NCI-H510A (cell line): ENCODE measurements around the gene SFT2D1.
"Not testable (repeated sequence)": the region's sequence is repeated elsewhere in the genome, so short reads cannot be mapped to it uniquely, and the experiment has no call there.

ENCODE experiments used
- DNase-seq: peaks from one replicate; lab custom pipeline; 2025; lab: John Stamatoyannopoulos, UW

SFT2D1 gene

GRCh38 chr6:166342349-166343149 is at the start of gene SFT2D1:
Gene SFT2D1 (minus strand): TSS chr6:166342545. CDS start chr6:166342481, 64 bp downstream.
- peak; percentile 49 for DNase-seq

DNA sequence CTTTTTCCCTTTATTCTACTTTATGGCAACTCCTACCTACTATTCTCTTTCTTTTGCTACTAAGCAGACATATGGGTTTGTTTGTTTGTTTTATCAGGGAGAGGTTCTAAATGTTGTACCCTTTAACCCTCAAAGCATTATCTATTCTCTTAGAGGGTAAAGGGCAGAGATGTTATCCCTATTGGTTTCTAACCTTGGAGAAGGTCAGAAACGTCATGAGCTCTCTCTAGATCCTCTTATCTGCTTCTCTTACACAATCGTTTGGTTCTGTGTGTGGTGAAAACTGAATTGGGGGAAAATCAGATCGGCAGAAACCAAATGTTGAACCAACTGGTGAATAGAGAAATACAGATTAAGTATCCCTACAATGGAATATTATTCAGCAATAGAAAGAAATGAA is 46.8 kb upstream of the SFT2D1 start:
- no peak for DNase-seq

GRCh38 chr6:166388290-166389004 is 46.1 kb upstream of the SFT2D1 start:
- no peak for DNase-seq

GRCh38 chr6:166387642-166388289 is 45.4 kb upstream of the SFT2D1 start:
- no peak for DNase-seq

GRCh38 chr6:166387098-166387497 is 44.8 kb upstream of the SFT2D1 start:
- not testable (repeated sequence) for DNase-seq

DNA sequence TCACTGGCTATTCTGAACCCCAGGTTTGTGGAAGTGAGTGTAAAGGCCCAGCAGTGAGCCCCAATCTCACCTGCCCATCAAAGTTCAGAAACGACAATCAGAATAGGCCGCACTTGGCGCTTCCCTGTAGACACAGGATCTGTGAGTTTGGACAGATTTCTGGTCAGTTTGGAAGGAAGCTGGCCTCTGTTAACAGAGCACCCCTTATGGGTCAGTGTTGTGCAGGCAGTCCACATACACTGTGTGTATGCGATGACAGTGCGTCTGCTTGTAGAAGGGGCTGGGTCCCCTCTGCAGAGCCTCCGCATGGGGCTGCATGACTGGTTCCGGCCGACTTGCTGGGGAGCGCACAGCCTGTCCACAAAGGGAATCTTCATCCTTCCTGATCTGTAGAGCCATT is 43.8 kb upstream of the SFT2D1 start:
- DNase-seq, result no peak

DNA sequence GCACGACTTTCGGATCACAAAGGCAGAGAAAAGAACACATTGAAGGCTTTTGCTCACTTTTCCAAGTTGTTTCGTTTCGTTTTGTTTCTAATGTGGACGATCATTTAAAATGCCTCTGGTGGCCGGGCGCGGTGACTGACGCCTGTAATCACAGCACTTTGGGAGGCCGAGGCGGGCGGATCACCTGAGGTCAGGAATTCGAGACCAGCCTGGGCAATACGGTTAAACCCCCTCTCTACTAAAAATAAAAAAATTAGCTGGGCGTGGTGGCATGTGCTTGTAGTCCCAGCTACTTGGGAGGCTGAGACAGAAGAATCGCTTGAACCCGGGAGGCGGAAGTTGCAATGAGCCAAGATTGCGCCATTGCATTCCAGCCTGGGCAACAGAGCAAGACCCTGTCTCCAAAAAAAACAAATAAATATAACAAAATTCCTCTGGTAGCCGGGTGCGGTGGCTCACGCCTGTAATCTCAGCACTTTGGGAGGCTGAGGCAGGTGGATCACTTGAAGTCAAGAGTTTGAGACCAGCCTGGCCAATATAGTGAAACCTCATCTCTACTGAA is 41.5 kb upstream of the SFT2D1 start:
- not testable (repeated sequence) for DNase-seq

- DNase-seq, result peak; percentile 85
These were observed 40.8 kb upstream of the SFT2D1 start, which contains the start of gene MPC1 for GRCh38 chr6:166382933-166383801. Gene MPC1 (minus strand): TSS chr6:166382940. CDS start chr6:166382876, 64 bp downstream.

DNA sequence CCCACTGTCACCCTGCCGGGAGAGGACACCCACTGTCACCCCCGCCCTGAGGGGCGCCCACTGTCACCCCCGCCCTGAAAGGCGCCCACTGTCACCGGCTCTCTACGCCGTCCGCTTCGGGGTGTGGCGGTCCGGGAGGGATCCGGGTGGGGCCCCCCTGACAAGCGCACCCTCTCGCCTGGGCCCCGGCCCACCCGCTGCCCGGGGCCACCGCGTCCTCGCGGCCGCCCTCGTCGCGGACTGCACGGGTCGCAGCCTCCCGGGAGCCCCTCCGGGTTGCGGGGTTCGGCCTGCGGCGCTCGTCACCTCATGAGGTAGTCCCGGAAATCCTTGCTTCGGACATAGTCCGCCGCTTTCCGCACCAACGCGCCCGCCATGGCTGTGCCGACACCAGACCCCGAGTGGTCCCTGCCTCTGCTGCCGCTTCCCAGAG is 40.2 kb upstream of the SFT2D1 start:
- DNase-seq, result no peak

DNA sequence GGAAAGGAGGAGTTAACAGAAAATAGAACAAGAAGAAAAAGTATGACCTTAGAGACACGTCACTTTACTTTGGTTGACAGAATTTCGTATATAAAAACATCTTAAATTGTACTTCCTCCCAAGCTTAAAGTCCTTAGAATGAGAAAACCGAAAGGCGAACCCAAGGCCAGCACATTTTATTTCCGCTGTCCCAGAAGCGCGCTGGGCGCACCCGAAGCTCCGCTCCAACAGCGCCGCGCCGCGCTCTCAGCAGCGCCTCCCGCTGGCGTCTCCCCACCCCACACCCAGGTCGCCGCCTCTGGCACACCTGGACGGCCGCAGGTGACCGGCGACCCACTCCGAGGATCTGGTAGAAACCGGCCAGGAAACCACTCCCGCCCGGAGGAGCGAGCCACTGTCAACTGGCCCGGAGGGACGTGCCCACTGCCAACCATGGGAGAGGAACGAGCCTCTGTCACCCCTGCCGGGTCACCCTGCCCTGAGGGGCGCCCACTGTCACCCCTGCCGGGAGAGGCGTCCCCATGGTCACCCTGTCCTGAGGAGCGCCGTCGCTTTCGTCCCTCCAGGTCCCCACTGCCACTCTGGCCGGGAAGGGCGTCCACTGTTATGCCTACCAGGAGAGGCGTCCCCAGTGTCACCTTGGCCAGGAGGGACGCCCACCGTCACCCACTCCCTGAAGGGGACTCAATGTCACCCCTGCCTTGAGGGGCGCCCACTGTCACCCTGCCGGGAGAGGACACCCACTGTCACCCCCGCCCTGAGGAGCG is 39.6 kb upstream of the SFT2D1 start:
- peak; percentile 57 for DNase-seq

DNA sequence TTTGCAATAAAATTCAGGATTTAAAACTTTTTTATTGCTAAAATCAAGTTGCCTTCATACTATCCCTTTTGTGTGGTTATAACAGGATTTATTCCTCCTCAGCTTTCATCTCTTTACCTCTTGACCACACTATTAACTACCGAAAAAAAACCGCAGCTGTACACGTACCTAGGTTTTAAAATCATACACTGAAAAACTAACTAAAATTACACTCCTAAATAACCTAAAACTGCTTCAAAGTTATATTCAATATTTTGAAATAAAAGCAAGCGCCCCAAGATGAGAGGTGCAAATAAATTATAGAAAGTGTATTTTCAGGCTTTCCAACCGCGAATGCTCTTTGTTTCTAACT is 39.0 kb upstream of the SFT2D1 start:
- no peak for DNase-seq

GRCh38 chr6:166379800-166380199 is 37.5 kb upstream of the SFT2D1 start:
- no peak for DNase-seq

- no peak for DNase-seq
These were observed 36.8 kb upstream of the SFT2D1 start for GRCh38 chr6:166379103-166379586.

DNA sequence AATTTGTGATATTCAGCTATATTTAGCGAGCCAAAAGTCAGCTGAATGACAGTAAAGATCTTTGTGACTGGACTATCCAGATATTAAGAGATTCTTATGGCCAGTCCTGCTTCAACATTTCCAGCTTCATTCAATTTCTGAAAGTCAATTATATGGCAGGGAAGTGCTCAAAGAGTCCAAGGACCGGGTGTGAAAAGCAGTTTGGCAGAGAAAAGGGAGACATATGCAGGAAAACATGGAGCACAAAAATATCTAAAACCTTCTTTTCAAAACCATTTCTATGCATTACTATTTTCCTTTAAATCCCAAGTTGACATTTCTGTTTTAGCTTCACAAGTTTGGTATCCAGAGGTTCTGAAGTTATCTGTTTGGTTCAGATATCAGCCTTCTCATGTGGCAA is 35.4 kb upstream of the SFT2D1 start:
- DNase-seq, result no peak

- DNase-seq, result no peak
These were observed 32.7 kb upstream of the SFT2D1 start for GRCh38 chr6:166375013-166375412.

- no peak for DNase-seq
These were observed 28.1 kb upstream of the SFT2D1 start for GRCh38 chr6:166370489-166370888.

DNA sequence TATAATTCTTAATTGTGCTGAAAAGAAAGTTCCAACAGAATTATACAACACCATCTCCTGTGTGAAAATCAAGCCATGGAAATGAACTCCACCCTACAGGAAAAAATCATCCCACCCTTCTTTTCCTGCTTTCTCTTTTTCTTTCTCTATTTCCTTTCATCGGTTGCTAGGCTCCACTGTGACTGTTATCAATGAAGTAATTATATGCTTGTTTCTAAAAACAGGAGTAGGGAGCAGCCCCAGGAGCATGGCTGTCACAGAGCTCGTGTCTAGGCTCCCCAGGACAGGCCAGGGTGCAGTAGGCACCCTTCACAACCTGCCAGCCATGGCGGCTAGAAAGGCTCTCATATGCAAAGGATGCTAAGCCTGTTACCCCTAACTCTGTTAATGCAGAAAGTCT is 27.4 kb upstream of the SFT2D1 start:
- DNase-seq, result no peak

DNA sequence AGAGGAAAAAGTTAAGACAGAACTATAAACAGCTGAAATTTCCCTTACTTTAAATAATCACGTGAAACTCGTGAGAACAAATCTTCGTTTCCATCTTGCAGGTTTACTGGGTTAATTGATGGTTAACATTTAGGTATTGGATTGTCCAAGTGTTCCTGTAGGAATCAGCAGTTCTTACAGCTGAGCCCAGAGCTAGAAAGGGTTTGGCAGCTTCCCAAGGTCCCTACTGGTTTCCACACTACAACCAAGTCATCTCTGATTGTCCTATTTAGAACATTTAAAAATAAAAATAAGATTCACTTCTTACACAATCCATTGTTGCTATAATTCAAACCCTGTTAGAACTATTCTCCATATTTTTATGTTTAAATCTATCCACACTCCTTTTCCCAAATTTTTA is 24.6 kb upstream of the SFT2D1 start:
- DNase-seq, result no peak

DNA sequence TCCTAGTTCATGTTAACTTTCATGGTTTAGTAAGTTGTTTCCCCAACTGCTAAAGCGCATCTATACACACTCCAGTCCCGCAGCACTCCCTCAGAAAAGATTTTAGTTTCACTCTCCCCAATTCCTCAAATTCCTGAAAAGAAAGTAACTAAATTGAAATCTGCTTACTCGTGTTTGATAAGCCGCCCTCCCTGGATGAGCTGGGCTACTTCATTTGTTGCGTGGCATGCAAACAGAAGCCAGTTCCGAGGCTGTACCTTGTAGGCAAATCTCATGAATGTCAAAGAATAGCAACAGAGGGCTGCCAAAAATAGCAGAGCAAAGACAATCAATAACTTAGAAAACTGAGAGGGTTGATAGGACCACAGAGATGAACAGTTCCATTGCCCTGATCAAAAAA is 23.5 kb upstream of the SFT2D1 start:
- no peak for DNase-seq

DNA sequence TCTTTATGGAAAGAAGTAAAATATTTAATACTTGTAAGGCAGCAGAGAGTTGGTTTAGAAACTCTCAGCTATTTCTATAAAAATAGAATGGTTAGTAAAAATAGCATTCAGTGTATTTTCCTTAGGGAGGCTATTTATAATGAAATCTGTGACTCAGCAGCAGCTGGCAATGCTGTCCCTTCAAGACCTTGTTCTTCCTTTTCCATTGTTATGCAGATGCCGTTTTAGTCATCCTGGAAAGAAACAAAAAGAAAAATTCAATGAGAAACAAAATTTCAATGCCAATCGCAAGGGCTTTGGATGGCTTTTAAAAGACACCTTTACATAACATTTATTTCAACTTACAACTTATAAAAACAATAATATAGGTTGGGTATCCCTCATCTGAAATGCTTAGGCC is 22.9 kb upstream of the SFT2D1 start:
- DNase-seq, result no peak

- DNase-seq, result no peak
These were observed 22.1 kb upstream of the SFT2D1 start for GRCh38 chr6:166364456-166364855.
